Suprapubic skin (tissue), 4 donors: ENCODE data around the gene MYCBP. TPM values are rescaled to one million over a fixed set of nuclear protein-coding genes. Genes with fewer than 3 reads are reported as not detected.

Experiments
- DNase-seq, 2 donors: peaks; one replicate each; pipeline ENCODE4 v3.0.0-alpha.2; 2019; ENCODE audit warnings: low spot score in 2 of 2
- H3K27ac ChIP-seq: fragments of 200-600 bp; sonication (generic); one replicate; pipeline ENCODE4 v1.5.1; 2019
- H3K27me3 ChIP-seq: fragments of 200-600 bp; sonication (generic); one replicate; pipeline ENCODE4 v1.5.1; 2019
- H3K36me3 ChIP-seq: fragments of 200-600 bp; sonication (generic); one replicate; pipeline ENCODE4 v1.5.1; 2019
- H3K4me1 ChIP-seq: fragments of 200-600 bp; sonication (generic); one replicate; pipeline ENCODE4 v1.5.1; 2019
- H3K4me3 ChIP-seq: fragments of 200-600 bp; sonication (generic); one replicate; pipeline ENCODE4 v1.5.1; 2019; ENCODE audit warnings: mild to moderate bottlenecking
- H3K9me3 ChIP-seq: fragments of 200-600 bp; sonication (generic); one replicate; pipeline ENCODE4 v1.5.1; 2019
- CTCF ChIP-seq, 2 donors: fragments of 200-600 bp in 1 of 2; fragments of 450-650 bp in 1 of 2; sonication (generic) in 1 of 2; IDR thresholded peaks; one replicate each; pipeline ENCODE4 v1.5.1; 2016 to 2019; ENCODE audit warnings: antibody characterized with exemption in 2 of 2, mild to moderate bottlenecking in 1 of 2, moderate library complexity in 1 of 2
- EP300 ChIP-seq: sonication (generic); formaldehyde crosslinking; IDR thresholded peaks from one replicate; pipeline ENCODE4 v1.6.1; 2017; ENCODE audit warnings: antibody characterized with exemption
- POLR2A ChIP-seq, 2 donors: fragments of 450-650 bp; IDR thresholded peaks; one replicate each; pipeline ENCODE4 v1.6.1; 2017; ENCODE audit warnings: antibody characterized with exemption in 2 of 2, mild to moderate bottlenecking in 2 of 2, moderate library complexity in 2 of 2
- POLR2AphosphoS5 ChIP-seq, 3 donors: sonication (generic); formaldehyde crosslinking; IDR thresholded peaks; one replicate each; pipeline ENCODE4 v1.6.1; 2017; ENCODE audit warnings: antibody characterized with exemption in 3 of 3
- WGBS: methylation state at CpG from one replicate; pipeline ENCODE4 v1.1.5; 2018; 5-methylcytosine and 5-hydroxymethylcytosine counted together
- total RNA-seq, 4 donors: library from RNA; depleted of rRNA; stranded (reverse); fragments of >200 nt; gene quantifications; one replicate each; pipeline ENCODE4 v1.1.0, GENCODE V29; 2016

The MYCBP gene
- total RNA-seq, 4 donors from 2014 or later, result 6.9 to 21.2 (median 19.7) TPM

DNA sequence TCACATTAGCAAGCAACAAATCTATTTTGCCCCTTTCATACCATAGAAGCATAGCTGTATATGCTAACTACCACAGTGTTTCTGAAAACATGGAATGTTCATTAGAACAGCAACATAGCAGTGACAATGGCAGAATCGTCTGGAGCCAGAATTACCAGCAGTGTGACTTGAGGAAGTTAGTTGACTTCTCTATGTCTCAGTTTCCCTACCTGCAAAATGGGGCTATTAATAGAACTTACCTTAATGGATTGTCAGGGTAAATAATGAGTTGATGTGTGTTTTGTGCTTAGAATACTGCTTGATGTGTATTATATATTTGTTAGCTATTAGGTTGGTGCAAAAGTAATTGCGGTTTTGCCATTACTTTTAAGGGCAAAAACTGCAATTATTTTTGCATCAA, 23.0 kb upstream of the MYCBP start:
- TF ChIP-seq POLR2AphosphoS5 (IDR thresholded peaks at IDR 0.05), result no peak
- WGBS, result 92% methylated on average over 2 of the region's 2 CpGs
- Histone ChIP-seq H3K9me3 (no peaks in the 10 kb centered on the region), H3K36me3 (peaks cover 7% of the 10 kb centered on the region), H3K27me3 (no peaks in the 10 kb centered on the region), H3K4me1 (no peaks in the 10 kb centered on the region), H3K4me3 (no peak overlapping the region), H3K27ac (no peak overlapping the region)
- DNase-seq, result no peak

DNA sequence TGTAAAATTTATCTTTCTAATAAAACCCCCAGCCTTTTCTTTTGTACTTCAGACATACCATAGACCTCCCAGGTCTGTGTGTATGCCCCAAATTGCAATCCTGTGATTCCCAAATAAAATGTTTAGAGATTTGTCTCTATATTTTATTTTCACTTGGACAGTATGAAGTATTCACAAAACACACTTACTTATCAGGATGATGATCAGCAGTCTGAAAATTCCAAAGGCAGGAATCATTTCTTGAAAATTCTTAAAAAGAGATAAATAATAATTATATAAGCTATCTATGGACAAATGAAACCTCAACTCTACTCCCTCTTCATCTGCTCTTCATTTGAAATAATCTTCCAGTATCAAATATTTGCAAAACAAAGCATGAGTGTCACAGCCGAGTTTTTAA, 19.8 kb upstream of the MYCBP start:
- Histone ChIP-seq H3K9me3 (no peaks in the 10 kb centered on the region), H3K27me3 (no peaks in the 10 kb centered on the region), H3K36me3 (peaks cover 7% of the 10 kb centered on the region), H3K4me3 (no peak overlapping the region), H3K4me1 (no peaks in the 10 kb centered on the region), H3K27ac (no peak overlapping the region)
- WGBS, result 62% methylated on average over 1 of the region's 1 CpG
- no peak for DNase-seq
- TF ChIP-seq EP300, result no peak
- no peak for TF ChIP-seq POLR2A (IDR thresholded peaks at IDR 0.05)
- TF ChIP-seq POLR2AphosphoS5 (IDR thresholded peaks at IDR 0.05), result no peak
- TF ChIP-seq CTCF (IDR thresholded peaks at IDR 0.05), result no peak

DNA sequence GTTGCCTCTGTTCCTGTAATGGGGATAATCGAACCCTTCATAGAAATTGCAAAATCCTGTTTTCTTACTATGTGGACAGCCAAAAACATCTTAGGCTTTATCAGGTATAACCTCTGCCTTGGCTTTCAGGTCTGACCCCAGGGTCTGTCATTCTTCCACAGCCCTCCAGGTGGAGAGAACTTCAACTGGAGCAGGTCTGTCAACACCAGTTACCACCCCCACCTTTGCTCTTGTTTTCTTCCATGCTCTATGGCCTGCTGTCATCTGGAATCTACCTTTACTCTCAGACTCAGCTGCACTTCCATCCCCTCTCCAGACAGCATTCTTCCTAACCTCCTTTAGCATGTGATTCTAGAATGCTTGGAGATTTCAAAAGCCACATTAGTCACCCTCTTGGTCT, 18.6 kb upstream of the MYCBP start:
- H3K27ac ChIP-seq, result no peak overlapping the region
- TF ChIP-seq CTCF (IDR thresholded peaks at IDR 0.05), result peak in 1 of 2 donors; percentile 8
- TF ChIP-seq POLR2A (IDR thresholded peaks at IDR 0.05), result no peak
- no peaks in the 10 kb centered on the region for H3K4me1 ChIP-seq
- no peaks in the 10 kb centered on the region for H3K9me3 ChIP-seq
- H3K36me3 ChIP-seq, result peaks cover 7% of the 10 kb centered on the region
- no peak for DNase-seq
- 89% methylated on average over 1 of the region's 1 CpG for WGBS
- no peak overlapping the region for H3K4me3 ChIP-seq
- no peaks in the 10 kb centered on the region for H3K27me3 ChIP-seq

GRCh38 chr1:38889589-38889988, 16.4 kb upstream of the MYCBP start:
- TF ChIP-seq POLR2A (IDR thresholded peaks at IDR 0.05) (no peak), POLR2AphosphoS5 (IDR thresholded peaks at IDR 0.05) (no peak), CTCF (IDR thresholded peaks at IDR 0.05) (no peak), EP300 (no peak)
- no peak overlapping the region for H3K4me3 ChIP-seq
- H3K27me3 ChIP-seq, result no peaks in the 10 kb centered on the region
- peaks cover 7% of the 10 kb centered on the region for H3K36me3 ChIP-seq
- no peaks in the 10 kb centered on the region for H3K4me1 ChIP-seq
- no peak overlapping the region for H3K27ac ChIP-seq
- H3K9me3 ChIP-seq, result no peaks in the 10 kb centered on the region
- DNase-seq, result no peak
- WGBS, result 71% methylated on average over 5 of the region's 5 CpGs

- no peaks in the 10 kb centered on the region for H3K9me3 ChIP-seq
- no peaks in the 10 kb centered on the region for H3K27me3 ChIP-seq
- no peak for DNase-seq
- H3K4me3 ChIP-seq, result no peak overlapping the region
- TF ChIP-seq CTCF (IDR thresholded peaks at IDR 0.05) (no peak), POLR2A (IDR thresholded peaks at IDR 0.05) (no peak), EP300 (no peak), POLR2AphosphoS5 (IDR thresholded peaks at IDR 0.05) (no peak)
- H3K27ac ChIP-seq, result no peak overlapping the region
- 89% methylated on average over 9 of the region's 9 CpGs for WGBS
- no peaks in the 10 kb centered on the region for H3K4me1 ChIP-seq
- H3K36me3 ChIP-seq, result peaks cover 4% of the 10 kb centered on the region
Observed at GRCh38 chr1:38888423-38889333, 15.5 kb upstream of the MYCBP start.
